ENCODE data around the gene FRMD7.

DNA sequence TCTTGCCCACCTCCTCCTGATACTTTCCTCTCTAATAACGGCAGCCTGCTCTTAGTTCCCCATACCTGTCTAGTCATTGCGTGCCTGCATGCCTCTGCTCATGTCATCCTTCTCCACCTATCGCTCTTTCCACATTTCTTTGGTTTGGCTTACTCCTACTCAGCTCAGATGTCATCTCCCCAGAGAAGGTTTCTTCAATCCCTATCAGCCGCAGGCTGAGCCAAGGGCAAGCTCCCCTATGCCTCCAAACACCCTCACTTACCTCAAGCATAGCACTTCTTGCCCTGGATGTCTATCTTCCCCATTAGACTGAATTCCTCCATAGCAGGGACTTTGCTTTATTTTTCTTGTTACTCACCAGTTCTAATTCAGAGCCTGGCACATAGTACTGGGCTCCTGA lies 26.6 kb downstream of the FRMD7 start:
- TF ChIP-seq, protein P1, sequence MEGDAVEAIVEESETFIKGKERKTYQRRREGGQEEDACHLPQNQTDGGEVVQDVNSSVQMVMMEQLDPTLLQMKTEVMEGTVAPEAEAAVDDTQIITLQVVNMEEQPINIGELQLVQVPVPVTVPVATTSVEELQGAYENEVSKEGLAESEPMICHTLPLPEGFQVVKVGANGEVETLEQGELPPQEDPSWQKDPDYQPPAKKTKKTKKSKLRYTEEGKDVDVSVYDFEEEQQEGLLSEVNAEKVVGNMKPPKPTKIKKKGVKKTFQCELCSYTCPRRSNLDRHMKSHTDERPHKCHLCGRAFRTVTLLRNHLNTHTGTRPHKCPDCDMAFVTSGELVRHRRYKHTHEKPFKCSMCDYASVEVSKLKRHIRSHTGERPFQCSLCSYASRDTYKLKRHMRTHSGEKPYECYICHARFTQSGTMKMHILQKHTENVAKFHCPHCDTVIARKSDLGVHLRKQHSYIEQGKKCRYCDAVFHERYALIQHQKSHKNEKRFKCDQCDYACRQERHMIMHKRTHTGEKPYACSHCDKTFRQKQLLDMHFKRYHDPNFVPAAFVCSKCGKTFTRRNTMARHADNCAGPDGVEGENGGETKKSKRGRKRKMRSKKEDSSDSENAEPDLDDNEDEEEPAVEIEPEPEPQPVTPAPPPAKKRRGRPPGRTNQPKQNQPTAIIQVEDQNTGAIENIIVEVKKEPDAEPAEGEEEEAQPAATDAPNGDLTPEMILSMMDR (IDR thresholded peaks at IDR 0.05 in 4 of 5, conservative IDR thresholded peaks at IDR 0.05 in 1 of 5): no peak
- TF ChIP-seq POLR2A (IDR thresholded peaks at IDR 0.05): no peak
